22Rv1 (cell line): ENCODE results near the gene IQCK.

Experiments
- H3K27ac ChIP-seq: fragments of 450-650 bp; 2 replicates; pipeline ENCODE4 v1.5.1; 2017
- ZFX ChIP-seq: fragments of 450-650 bp; IDR thresholded peaks from 2 replicates; pipeline ENCODE4 v1.6.1; 2017; ENCODE audit warnings: antibody characterized with exemption, borderline replicate concordance
- TF ChIP-seq, protein P1 (sequence below): fragments of 450-650 bp; IDR thresholded peaks from 2 replicates; pipeline ENCODE4 v1.5.1; 2017; ENCODE audit warnings: mild to moderate bottlenecking

Gene IQCK

GRCh38 chr16:19857593-19858339 is 139.7 kb downstream of the IQCK start:
- H3K27ac ChIP-seq = no peak overlapping the region
- no peak for TF ChIP-seq ZFX
- TF ChIP-seq, protein P1, sequence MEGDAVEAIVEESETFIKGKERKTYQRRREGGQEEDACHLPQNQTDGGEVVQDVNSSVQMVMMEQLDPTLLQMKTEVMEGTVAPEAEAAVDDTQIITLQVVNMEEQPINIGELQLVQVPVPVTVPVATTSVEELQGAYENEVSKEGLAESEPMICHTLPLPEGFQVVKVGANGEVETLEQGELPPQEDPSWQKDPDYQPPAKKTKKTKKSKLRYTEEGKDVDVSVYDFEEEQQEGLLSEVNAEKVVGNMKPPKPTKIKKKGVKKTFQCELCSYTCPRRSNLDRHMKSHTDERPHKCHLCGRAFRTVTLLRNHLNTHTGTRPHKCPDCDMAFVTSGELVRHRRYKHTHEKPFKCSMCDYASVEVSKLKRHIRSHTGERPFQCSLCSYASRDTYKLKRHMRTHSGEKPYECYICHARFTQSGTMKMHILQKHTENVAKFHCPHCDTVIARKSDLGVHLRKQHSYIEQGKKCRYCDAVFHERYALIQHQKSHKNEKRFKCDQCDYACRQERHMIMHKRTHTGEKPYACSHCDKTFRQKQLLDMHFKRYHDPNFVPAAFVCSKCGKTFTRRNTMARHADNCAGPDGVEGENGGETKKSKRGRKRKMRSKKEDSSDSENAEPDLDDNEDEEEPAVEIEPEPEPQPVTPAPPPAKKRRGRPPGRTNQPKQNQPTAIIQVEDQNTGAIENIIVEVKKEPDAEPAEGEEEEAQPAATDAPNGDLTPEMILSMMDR = no peak

DNA sequence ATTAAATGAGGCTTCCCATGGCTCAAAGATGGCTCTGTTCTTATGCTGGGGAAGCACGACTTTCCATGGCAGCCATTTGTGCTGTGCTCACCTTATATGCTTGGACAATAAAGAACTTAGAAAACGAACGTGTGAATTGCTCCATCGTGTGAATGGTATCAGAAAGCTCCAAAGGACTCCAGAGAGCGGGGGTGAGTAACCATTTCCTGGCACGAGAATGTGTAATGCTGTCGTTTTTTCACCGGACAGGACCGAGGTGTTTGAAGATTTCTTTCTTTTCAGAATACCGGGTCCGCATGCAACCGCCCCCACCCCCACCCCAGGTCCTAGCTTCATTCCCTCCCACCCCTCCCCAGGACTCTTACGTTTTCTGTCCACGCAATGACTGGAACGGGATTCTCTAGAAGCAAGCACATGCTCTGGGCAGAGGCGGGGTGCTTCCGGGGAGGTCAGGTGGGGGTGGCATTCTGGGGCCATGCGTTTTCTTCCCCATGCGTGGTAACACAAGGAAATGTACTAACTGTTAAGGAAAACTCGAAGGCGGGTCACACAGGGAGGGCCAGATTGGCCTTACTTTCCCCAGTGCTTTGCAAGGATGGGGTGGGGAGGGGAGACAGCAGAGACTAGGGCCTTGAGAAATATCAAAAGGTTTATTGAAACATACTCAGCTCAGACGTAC is 140.4 kb downstream of the IQCK start:
- TF ChIP-seq, protein P1 = no peak
- TF ChIP-seq ZFX = no peak
- H3K27ac ChIP-seq = no peak overlapping the region

- no peak overlapping the region for H3K27ac ChIP-seq
- TF ChIP-seq, protein P1 = no peak
- TF ChIP-seq ZFX = no peak
Measured at GRCh38 chr16:19859166-19859565, 141.1 kb downstream of the IQCK start.

- no peak for TF ChIP-seq ZFX
- TF ChIP-seq, protein P1 = no peak
- no peak overlapping the region for H3K27ac ChIP-seq
Measured at GRCh38 chr16:19859603-19860002, 141.5 kb downstream of the IQCK start.

- TF ChIP-seq, protein P1 = no peak
- no peak for TF ChIP-seq ZFX
- H3K27ac ChIP-seq = no peak overlapping the region
Measured at GRCh38 chr16:19860166-19861041, 142.3 kb downstream of the IQCK start.

DNA sequence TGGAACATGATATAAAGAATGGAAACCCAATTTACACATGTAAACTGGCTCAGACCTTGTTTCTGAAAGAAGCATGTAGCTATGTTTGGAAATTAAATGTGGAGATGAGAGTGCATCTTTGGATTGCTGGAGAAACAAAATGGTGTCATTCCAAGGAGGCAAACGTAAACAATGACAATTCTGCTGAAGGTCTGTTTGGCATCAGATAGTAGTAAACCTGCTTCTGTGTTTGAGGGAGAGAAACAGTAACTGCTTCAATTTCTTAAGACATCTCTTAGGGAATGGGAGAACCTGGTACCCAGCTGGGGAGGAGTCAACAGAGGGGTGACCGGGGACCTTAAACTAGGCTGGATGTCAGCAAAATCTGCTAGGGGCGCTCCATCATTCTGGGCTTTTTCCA is 143.1 kb downstream of the IQCK start:
- H3K27ac ChIP-seq = no peak overlapping the region
- TF ChIP-seq, protein P1 = no peak
- TF ChIP-seq ZFX = no peak
